Breast epithelium (tissue), 3 donors: Measurements from ENCODE around the gene SFMBT2.

Experiments
- POLR2A ChIP-seq: fragments of 450-650 bp; IDR thresholded peaks from one replicate; pipeline ENCODE4 v1.6.1; 2016; ENCODE audit warnings: antibody characterized with exemption, mild to moderate bottlenecking, moderate library complexity
- POLR2AphosphoS5 ChIP-seq, 3 donors: sonication (generic); formaldehyde crosslinking; IDR thresholded peaks; one replicate each; pipeline ENCODE4 v1.6.1; 2017; ENCODE audit warnings: antibody characterized with exemption in 3 of 3
- TF ChIP-seq, protein P1 (sequence below), 3 donors: fragments of 450-650 bp; IDR thresholded peaks; one replicate each; pipeline ENCODE4 v1.5.1; 2016 to 2017; ENCODE audit warnings: antibody characterized with exemption in 3 of 3, mild to moderate bottlenecking in 3 of 3, moderate library complexity in 3 of 3

DNA sequence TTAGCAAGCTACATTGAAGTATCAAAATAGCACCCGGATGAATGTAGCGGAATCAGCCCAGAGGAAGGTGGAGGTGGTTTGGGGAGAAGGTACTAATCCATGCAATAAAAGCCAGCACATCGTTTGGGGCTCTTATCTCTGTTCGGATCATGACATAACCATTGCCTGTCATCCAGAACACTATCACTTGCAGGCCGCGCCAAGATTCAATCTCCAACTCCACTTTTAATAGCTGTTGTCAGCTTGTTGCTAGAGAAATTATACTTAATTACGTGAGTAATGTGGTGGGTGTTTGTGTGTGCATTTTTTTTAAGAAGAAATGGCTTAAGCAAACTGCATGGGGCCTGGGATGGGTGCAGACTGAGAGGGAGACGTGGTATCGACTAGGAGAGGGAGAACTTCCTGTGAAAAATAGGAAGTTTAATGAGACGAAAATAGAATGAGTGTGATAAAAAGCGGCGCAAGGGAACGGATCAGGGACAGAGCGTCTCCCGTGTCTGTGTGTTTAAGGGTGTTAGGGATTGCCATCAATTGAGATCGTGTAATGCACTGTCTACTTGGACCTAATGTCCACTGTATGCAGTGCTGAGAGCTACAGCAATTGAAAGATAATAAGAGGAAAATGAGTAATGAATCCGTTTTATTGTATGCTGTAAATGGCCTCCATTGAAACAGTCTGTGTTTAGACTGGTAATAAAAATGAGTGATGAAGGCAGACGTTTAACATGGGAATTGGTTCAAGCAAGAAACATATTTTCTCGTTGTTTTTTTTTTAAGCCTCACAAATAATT, 27.6 kb upstream of the SFMBT2 start:
- TF ChIP-seq, protein P1, sequence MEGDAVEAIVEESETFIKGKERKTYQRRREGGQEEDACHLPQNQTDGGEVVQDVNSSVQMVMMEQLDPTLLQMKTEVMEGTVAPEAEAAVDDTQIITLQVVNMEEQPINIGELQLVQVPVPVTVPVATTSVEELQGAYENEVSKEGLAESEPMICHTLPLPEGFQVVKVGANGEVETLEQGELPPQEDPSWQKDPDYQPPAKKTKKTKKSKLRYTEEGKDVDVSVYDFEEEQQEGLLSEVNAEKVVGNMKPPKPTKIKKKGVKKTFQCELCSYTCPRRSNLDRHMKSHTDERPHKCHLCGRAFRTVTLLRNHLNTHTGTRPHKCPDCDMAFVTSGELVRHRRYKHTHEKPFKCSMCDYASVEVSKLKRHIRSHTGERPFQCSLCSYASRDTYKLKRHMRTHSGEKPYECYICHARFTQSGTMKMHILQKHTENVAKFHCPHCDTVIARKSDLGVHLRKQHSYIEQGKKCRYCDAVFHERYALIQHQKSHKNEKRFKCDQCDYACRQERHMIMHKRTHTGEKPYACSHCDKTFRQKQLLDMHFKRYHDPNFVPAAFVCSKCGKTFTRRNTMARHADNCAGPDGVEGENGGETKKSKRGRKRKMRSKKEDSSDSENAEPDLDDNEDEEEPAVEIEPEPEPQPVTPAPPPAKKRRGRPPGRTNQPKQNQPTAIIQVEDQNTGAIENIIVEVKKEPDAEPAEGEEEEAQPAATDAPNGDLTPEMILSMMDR (IDR thresholded peaks at IDR 0.05) = no peak
- TF ChIP-seq POLR2A (no peak), POLR2AphosphoS5 (IDR thresholded peaks at IDR 0.05) (no peak)
